CD8-positive, alpha-beta memory T cell (primary cell): Measurements from ENCODE around the gene RIOK1. TPM values are rescaled to one million over a fixed set of nuclear protein-coding genes. Genes with fewer than 3 reads are reported as not detected.

ENCODE experiments used
- CTCF ChIA-PET: fragments of 350-600 bp; sonication (Branson Sonifier 250); formaldehyde crosslinking; loops from one replicate; lab custom pipeline; 2021; ENCODE audit warnings: antibody characterized with exemption; lab: Charles Lee
- POLR2A ChIA-PET: fragments of 350-600 bp; sonication (Branson Sonifier 250); formaldehyde crosslinking; loops from one replicate; lab custom pipeline; 2021; ENCODE audit warnings: antibody characterized with exemption; lab: Charles Lee
- DNase-seq, 5 donors: peaks; one replicate each; pipeline versions ENCODE4 v3.0.0 to v3.0.0-alpha.2; 2020 to 2022; ENCODE audit warnings: mixed read lengths in 1 of 5
- H3K27ac ChIP-seq: one replicate; pipeline ENCODE4 v1.7.0; 2013; ENCODE audit warnings: low read depth, mild to moderate bottlenecking, low read length, moderate library complexity
- H3K27me3 ChIP-seq: 2 replicates; pipeline ENCODE4 v1.7.0; 2013; ENCODE audit warnings: low read length, mild to moderate bottlenecking; ENCODE audit not compliant: insufficient read depth, poor library complexity, severe bottlenecking
- H3K36me3 ChIP-seq: 2 replicates; pipeline ENCODE4 v1.7.0; 2013; ENCODE audit warnings: mild to moderate bottlenecking, low read length, moderate library complexity; ENCODE audit not compliant: insufficient read depth
- H3K4me1 ChIP-seq: 2 replicates; pipeline ENCODE4 v1.7.0; 2013; ENCODE audit warnings: mild to moderate bottlenecking, low read length, moderate library complexity; ENCODE audit not compliant: insufficient read depth
- H3K4me3 ChIP-seq: 2 replicates; pipeline ENCODE4 v1.7.0; 2013; ENCODE audit warnings: mild to moderate bottlenecking, low read length
- H3K9me3 ChIP-seq: 2 replicates; pipeline ENCODE4 v1.7.0; 2013; ENCODE audit warnings: mild to moderate bottlenecking, low read length
- H3K27ac Mint-ChIP-seq, 8 donors: one replicate each; pipeline ENCODE4 v1.8.0; 2020 to 2021; ENCODE audit warnings: mixed read lengths in 8 of 8, mild to moderate bottlenecking in 6 of 8, inconsistent platforms in 3 of 8, moderate library complexity in 3 of 8
- H3K27me3 Mint-ChIP-seq, 2 donors: one replicate each; pipeline ENCODE4 v1.8.0; 2020 to 2021; ENCODE audit warnings: mixed read lengths in 2 of 2, mild to moderate bottlenecking in 1 of 2, moderate library complexity in 1 of 2
- H3K36me3 Mint-ChIP-seq, 3 donors: one replicate each; pipeline ENCODE4 v1.8.0; 2020 to 2021; ENCODE audit warnings: mixed read lengths in 3 of 3, inconsistent platforms in 1 of 3, mild to moderate bottlenecking in 1 of 3
- H3K4me1 Mint-ChIP-seq, 3 donors: one replicate each; pipeline ENCODE4 v1.8.0; 2020 to 2021; ENCODE audit warnings: mixed read lengths in 3 of 3, inconsistent platforms in 1 of 3, mild to moderate bottlenecking in 1 of 3
- H3K4me3 Mint-ChIP-seq, 7 donors: one replicate each; pipeline ENCODE4 v1.8.0; 2020 to 2021; ENCODE audit warnings: mixed read lengths in 7 of 7, mild to moderate bottlenecking in 6 of 7, moderate library complexity in 4 of 7, inconsistent platforms in 2 of 7
- H3K9me3 Mint-ChIP-seq, 5 donors: one replicate each; pipeline ENCODE4 v1.8.0; 2020 to 2022; ENCODE audit warnings: mixed read lengths in 5 of 5, mild to moderate bottlenecking in 3 of 5, moderate library complexity in 2 of 5, inconsistent platforms in 1 of 5
- polyA plus RNA-seq: library from polyadenylated mRNA; unstranded; fragments of 300-500 nt; fragmentation: Illumina TruSeq; gene quantifications from one replicate; pipeline ENCODE4 v1.2.3, GENCODE V29; 2021
- total RNA-seq, 2 experiments: library from RNA; stranded (reverse); gene quantifications; one replicate each; pipeline ENCODE4 v1.2.3, GENCODE V29; 2021

Gene RIOK1
- total and polyA plus RNA-seq, 3 experiments from 2014 or later: 23.7 to 63.8 (median 59.4) TPM

GRCh38 chr6:7391151-7391550 is 1.5 kb downstream of the RIOK1 start:
- ChIA-PET POLR2A (no interaction called here), CTCF (no interaction called here)
- H3K27ac Mint-ChIP-seq: peak overlapping the region; percentile 27 to 100 (median 98)
- Histone ChIP-seq H3K36me3 (peaks cover 12% of the 10 kb centered on the region), H3K27ac (peak overlapping the region; percentile 94), H3K4me3 (no peak overlapping the region), H3K4me1 (peaks cover 25% of the 10 kb centered on the region), H3K27me3 (no peaks in the 10 kb centered on the region), H3K9me3 (no peaks in the 10 kb centered on the region)
- no peaks in the 10 kb centered on the region for H3K9me3 Mint-ChIP-seq
- no peak for DNase-seq
- peaks cover 0 to 42% (median 11%) of the 10 kb centered on the region in 3 donors for H3K36me3 Mint-ChIP-seq
- H3K4me3 Mint-ChIP-seq: peak overlapping the region; percentile 43 to 96 (median 93)
- H3K4me1 Mint-ChIP-seq: peaks cover 34 to 56% (median 56%) of the 10 kb centered on the region in 3 donors
- no peaks in the 10 kb centered on the region for H3K27me3 Mint-ChIP-seq

DNA sequence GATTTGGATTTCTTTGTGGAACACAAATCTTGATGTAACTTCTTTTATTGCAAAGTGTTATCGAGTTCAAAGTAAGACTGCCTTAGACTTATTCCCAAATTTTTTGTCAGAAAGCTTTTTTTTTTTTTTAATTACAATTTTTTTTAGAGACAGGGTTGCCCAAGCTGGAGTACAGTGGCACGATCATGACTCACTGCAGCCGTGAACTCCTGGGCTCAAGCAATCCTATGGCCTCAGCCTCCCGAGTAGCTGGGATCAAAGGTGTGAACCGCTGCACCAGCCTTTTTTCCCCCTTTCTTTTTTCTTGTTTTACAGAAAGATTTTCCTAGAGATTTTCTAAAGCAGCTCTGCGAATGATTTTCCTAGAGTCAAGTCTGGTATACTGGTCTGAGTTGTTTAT is 2.8 kb downstream of the RIOK1 start:
- Histone ChIP-seq H3K4me3 (no peak overlapping the region), H3K27ac (no peak overlapping the region), H3K36me3 (peaks cover 12% of the 10 kb centered on the region), H3K4me1 (peaks cover 25% of the 10 kb centered on the region), H3K27me3 (no peaks in the 10 kb centered on the region), H3K9me3 (no peaks in the 10 kb centered on the region)
- peaks cover 0 to 51% (median 11%) of the 10 kb centered on the region in 3 donors for H3K36me3 Mint-ChIP-seq
- CTCF ChIA-PET: no interaction called here
- H3K9me3 Mint-ChIP-seq: no peaks in the 10 kb centered on the region
- peak overlapping the region in 6 of 8 donors; percentile 2 to 100 (median 58) for H3K27ac Mint-ChIP-seq
- POLR2A ChIA-PET: no interaction called here
- H3K4me3 Mint-ChIP-seq: peak overlapping the region in 2 of 7 donors; percentile 39 to 68
- H3K27me3 Mint-ChIP-seq: no peaks in the 10 kb centered on the region
- DNase-seq: no peak
- H3K4me1 Mint-ChIP-seq: peaks cover 34 to 56% (median 56%) of the 10 kb centered on the region in 3 donors

- H3K4me1 Mint-ChIP-seq: peaks cover 0 to 5% (median 5%) of the 10 kb centered on the region in 3 donors
- Histone ChIP-seq H3K36me3 (peaks cover 40% of the 10 kb centered on the region), H3K9me3 (no peaks in the 10 kb centered on the region), H3K27ac (no peak overlapping the region), H3K4me1 (no peaks in the 10 kb centered on the region), H3K4me3 (no peak overlapping the region), H3K27me3 (no peaks in the 10 kb centered on the region)
- ChIA-PET POLR2A (interaction anchor here (0.7 kb wide), 1 partner anchor 673 kb away, joined by 3 read pairs; no protein-coding TSS in a partner anchor), CTCF (no interaction called here)
- no peaks in the 10 kb centered on the region for H3K9me3 Mint-ChIP-seq
- no peak for DNase-seq
- peaks cover 8 to 86% (median 33%) of the 10 kb centered on the region in 3 donors for H3K36me3 Mint-ChIP-seq
- H3K27me3 Mint-ChIP-seq: no peaks in the 10 kb centered on the region
- H3K4me3 Mint-ChIP-seq: no peak overlapping the region
- no peak overlapping the region for H3K27ac Mint-ChIP-seq
Observed at GRCh38 chr6:7401075-7401474, 11.5 kb downstream of the RIOK1 start.

GRCh38 chr6:7402716-7403115 is 13.1 kb downstream of the RIOK1 start:
- Mint-ChIP-seq H3K27ac (no peak overlapping the region), H3K27me3 (no peaks in the 10 kb centered on the region), H3K4me1 (peaks cover 0 to 5% (median 5%) of the 10 kb centered on the region in 3 donors), H3K4me3 (no peak overlapping the region), H3K36me3 (peaks cover 8 to 88% (median 41%) of the 10 kb centered on the region in 3 donors), H3K9me3 (no peaks in the 10 kb centered on the region)
- ChIA-PET CTCF (no interaction called here), POLR2A (no interaction called here)
- H3K27ac ChIP-seq: no peak overlapping the region
- no peaks in the 10 kb centered on the region for H3K27me3 ChIP-seq
- H3K36me3 ChIP-seq: peaks cover 50% of the 10 kb centered on the region
- H3K4me3 ChIP-seq: no peak overlapping the region
- no peaks in the 10 kb centered on the region for H3K4me1 ChIP-seq
- H3K9me3 ChIP-seq: no peaks in the 10 kb centered on the region
- DNase-seq: no peak

- Mint-ChIP-seq H3K9me3 (no peaks in the 10 kb centered on the region), H3K36me3 (peaks cover 8 to 83% (median 43%) of the 10 kb centered on the region in 3 donors), H3K4me3 (no peak overlapping the region), H3K27me3 (no peaks in the 10 kb centered on the region), H3K4me1 (peaks cover 0 to 2% (median under 1%) of the 10 kb centered on the region in 3 donors), H3K27ac (no peak overlapping the region)
- Histone ChIP-seq H3K27ac (no peak overlapping the region), H3K4me1 (no peaks in the 10 kb centered on the region), H3K36me3 (peaks cover 50% of the 10 kb centered on the region), H3K4me3 (no peak overlapping the region), H3K27me3 (no peaks in the 10 kb centered on the region), H3K9me3 (no peaks in the 10 kb centered on the region)
- ChIA-PET POLR2A (no interaction called here), CTCF (no interaction called here)
- DNase-seq: no peak
Observed at GRCh38 chr6:7404546-7404945, 14.9 kb downstream of the RIOK1 start.

DNA sequence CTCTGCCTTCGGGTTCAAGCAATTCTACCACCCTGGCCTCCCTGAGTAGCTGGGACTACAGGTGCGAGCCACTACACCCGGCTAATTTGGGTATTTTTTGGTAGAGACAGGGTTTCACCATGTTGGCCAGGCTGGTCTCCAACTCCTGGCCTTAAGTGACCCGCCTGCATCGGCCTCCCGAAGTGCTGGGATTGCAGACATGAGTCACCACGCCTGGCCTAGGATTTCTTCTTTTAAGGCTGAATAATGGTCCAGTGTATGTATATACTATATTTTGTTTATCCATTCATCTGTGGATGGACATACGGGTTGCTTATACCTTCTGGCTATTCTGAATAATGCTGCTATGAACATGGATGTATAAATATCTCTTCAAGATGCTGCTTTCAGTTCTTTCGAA is 17.1 kb downstream of the RIOK1 start:
- Mint-ChIP-seq H3K27me3 (no peaks in the 10 kb centered on the region), H3K36me3 (peaks cover 4 to 84% (median 49%) of the 10 kb centered on the region in 3 donors), H3K9me3 (no peaks in the 10 kb centered on the region), H3K4me1 (no peaks in the 10 kb centered on the region), H3K27ac (peak overlapping the region in 1 of 8 donors; percentile 16), H3K4me3 (no peak overlapping the region)
- H3K27ac ChIP-seq: no peak overlapping the region
- no peaks in the 10 kb centered on the region for H3K27me3 ChIP-seq
- H3K4me3 ChIP-seq: no peak overlapping the region
- peaks cover 58% of the 10 kb centered on the region for H3K36me3 ChIP-seq
- H3K9me3 ChIP-seq: no peaks in the 10 kb centered on the region
- no peak for DNase-seq
- POLR2A ChIA-PET: no interaction called here
- H3K4me1 ChIP-seq: no peaks in the 10 kb centered on the region
- CTCF ChIA-PET: no interaction called here

DNA sequence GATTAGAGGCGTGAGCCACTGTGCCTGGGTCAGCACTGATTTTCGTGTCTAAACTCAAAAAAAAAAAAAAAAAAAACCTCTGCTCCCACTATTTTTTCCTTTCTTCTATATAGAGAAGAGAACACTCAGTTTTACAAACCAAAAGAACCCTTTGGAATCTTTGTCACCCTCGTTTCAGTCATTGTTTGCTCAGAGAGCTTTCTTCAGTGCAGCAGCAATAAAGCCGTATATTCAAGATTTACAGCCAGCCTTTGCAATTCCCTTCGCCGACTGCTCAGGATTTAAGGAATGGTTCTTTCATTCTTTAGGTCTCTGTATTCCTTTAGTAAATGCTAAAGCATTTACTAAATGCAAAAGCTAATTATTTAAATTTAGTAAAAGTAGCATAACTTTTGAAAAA is 20.1 kb downstream of the RIOK1 start:
- H3K27ac ChIP-seq: no peak overlapping the region
- H3K4me1 ChIP-seq: no peaks in the 10 kb centered on the region
- ChIA-PET CTCF (no interaction called here), POLR2A (no interaction called here)
- H3K27me3 ChIP-seq: no peaks in the 10 kb centered on the region
- Mint-ChIP-seq H3K4me3 (no peak overlapping the region), H3K27ac (no peak overlapping the region), H3K36me3 (peaks cover 3 to 82% (median 47%) of the 10 kb centered on the region in 3 donors), H3K4me1 (no peaks in the 10 kb centered on the region), H3K27me3 (no peaks in the 10 kb centered on the region), H3K9me3 (no peaks in the 10 kb centered on the region)
- no peak for DNase-seq
- no peak overlapping the region for H3K4me3 ChIP-seq
- no peaks in the 10 kb centered on the region for H3K9me3 ChIP-seq
- H3K36me3 ChIP-seq: peaks cover 44% of the 10 kb centered on the region

DNA sequence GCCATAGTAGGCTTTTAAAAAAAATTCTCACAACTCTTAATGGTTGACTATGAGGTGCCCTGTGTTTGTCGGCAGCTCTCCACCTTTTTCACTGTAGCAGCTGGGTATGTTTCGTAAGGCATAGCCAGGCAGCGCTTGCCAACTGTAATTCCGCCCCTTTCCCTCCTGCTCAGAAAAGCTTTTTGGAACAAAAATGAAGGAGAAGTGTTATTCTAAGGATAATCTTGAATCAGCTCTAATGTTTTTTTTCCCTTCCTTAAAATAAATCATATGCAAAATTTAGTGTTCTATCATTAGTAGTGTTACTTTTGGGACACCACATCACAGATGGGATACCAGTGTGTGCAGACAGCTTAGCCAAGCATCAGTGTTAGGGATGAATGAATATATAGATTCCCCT is 21.2 kb downstream of the RIOK1 start:
- no peaks in the 10 kb centered on the region for H3K27me3 Mint-ChIP-seq
- no peak overlapping the region for H3K27ac ChIP-seq
- H3K27me3 ChIP-seq: no peaks in the 10 kb centered on the region
- peaks cover 3 to 82% (median 42%) of the 10 kb centered on the region in 3 donors for H3K36me3 Mint-ChIP-seq
- H3K27ac Mint-ChIP-seq: peak overlapping the region in 1 of 8 donors; percentile 59
- H3K4me3 ChIP-seq: no peak overlapping the region
- H3K9me3 ChIP-seq: no peaks in the 10 kb centered on the region
- H3K9me3 Mint-ChIP-seq: no peaks in the 10 kb centered on the region
- H3K4me3 Mint-ChIP-seq: no peak overlapping the region
- H3K36me3 ChIP-seq: peaks cover 52% of the 10 kb centered on the region
- ChIA-PET POLR2A (no interaction called here), CTCF (no interaction called here)
- DNase-seq: no peak
- no peaks in the 10 kb centered on the region for H3K4me1 ChIP-seq
- no peaks in the 10 kb centered on the region for H3K4me1 Mint-ChIP-seq
